ENCODE results near the gene RASSF1.

Gene RASSF1

GRCh38 chr3:50341996-50342650 is 1.5 kb upstream of the RASSF1 start:
- no peak for DNase-seq

- no peak for DNase-seq
Observed at GRCh38 chr3:50341537-50341936, 901 bp upstream of the RASSF1 start.

GRCh38 chr3:50340147-50340447 is 539 bp downstream of the RASSF1 start:
- no peak for DNase-seq

GRCh38 chr3:50339485-50340146 is 1.0 kb downstream of the RASSF1 start:
- peak; percentile 66 for DNase-seq

GRCh38 chr3:50338965-50339364 is 1.7 kb downstream of the RASSF1 start:
- DNase-seq, result no peak

GRCh38 chr3:50337175-50337861 is 3.3 kb downstream of the RASSF1 start:
- DNase-seq, result peak; percentile 99

GRCh38 chr3:50336452-50337174 is 4.0 kb downstream of the RASSF1 start:
- DNase-seq, result peak; percentile 21

- no peak for DNase-seq
Observed at GRCh38 chr3:50334339-50335075, 6.1 kb downstream of the RASSF1 start.

- peak; percentile 45 for DNase-seq
Observed at GRCh38 chr3:50333744-50334328, 6.8 kb downstream of the RASSF1 start.

GRCh38 chr3:50331364-50331907 is 9.2 kb downstream of the RASSF1 start:
- no peak for DNase-seq

GRCh38 chr3:50330330-50330729 is 10.3 kb downstream of the RASSF1 start:
- DNase-seq, result no peak

GRCh38 chr3:50327943-50328691 is 12.5 kb downstream of the RASSF1 start, which contains the start of gene TUSC2:
TSS of gene TUSC2 (minus strand) at chr3:50328223. CDS start at chr3:50328099, 124 bp downstream.
- peak; percentile 94 for DNase-seq

- no peak for DNase-seq
Observed at GRCh38 chr3:50327129-50327528, 13.5 kb downstream of the RASSF1 start.

GRCh38 chr3:50326182-50326541 is 14.5 kb downstream of the RASSF1 start:
- DNase-seq, result no peak

GRCh38 chr3:50325497-50326181 is 15.0 kb downstream of the RASSF1 start:
- no peak for DNase-seq

- no peak for DNase-seq
Observed at GRCh38 chr3:50325113-50325480, 15.5 kb downstream of the RASSF1 start.

GRCh38 chr3:50324351-50325112 is 16.1 kb downstream of the RASSF1 start:
- DNase-seq, result peak; percentile 65

- DNase-seq, result no peak
Observed at GRCh38 chr3:50323614-50324199, 16.9 kb downstream of the RASSF1 start.

- no peak for DNase-seq
Observed at GRCh38 chr3:50323092-50323600, 17.5 kb downstream of the RASSF1 start.

All from fibroblast of upper back skin (primary cell).